BLaER1 (cell line): ENCODE measurements around the gene CCDC93.

ENCODE experiments used
- H3K27ac ChIP-seq: shearing (Covaris generic); formaldehyde crosslinking; 2 replicates; pipeline ENCODE4 v1.8.1; 2022
- H3K27me3 ChIP-seq: shearing (Covaris generic); formaldehyde crosslinking; 2 replicates; pipeline ENCODE4 v1.8.1; 2022
- H3K36me3 ChIP-seq: shearing (Covaris generic); formaldehyde crosslinking; 2 replicates; pipeline ENCODE4 v1.8.1; 2022
- H3K4me1 ChIP-seq: shearing (Covaris generic); formaldehyde crosslinking; 2 replicates; pipeline ENCODE4 v1.8.1; 2022
- H3K4me2 ChIP-seq: shearing (Covaris generic); formaldehyde crosslinking; 2 replicates; pipeline ENCODE4 v1.8.1; 2022
- H3K4me3 ChIP-seq: shearing (Covaris generic); formaldehyde crosslinking; 2 replicates; pipeline ENCODE4 v1.8.1; 2022
- H3K9ac ChIP-seq: shearing (Covaris generic); formaldehyde crosslinking; 2 replicates; pipeline ENCODE4 v1.8.1; 2022
- H3K9me3 ChIP-seq: shearing (Covaris generic); formaldehyde crosslinking; 2 replicates; pipeline ENCODE4 v1.8.1; 2022
- H4K20me1 ChIP-seq: shearing (Covaris generic); formaldehyde crosslinking; 2 replicates; pipeline ENCODE4 v1.8.1; 2022
- Cebpa-rat ChIP-seq: shearing (Covaris generic); IDR thresholded peaks from 2 replicates; pipeline ENCODE4 v1.8.1; 2022

CCDC93 gene

GRCh38 chr2:117980783-117981676 lies 32.8 kb downstream of the CCDC93 start:
- no peak overlapping the region for H3K9ac ChIP-seq
- peaks cover 96% of the 10 kb centered on the region for H3K36me3 ChIP-seq
- peaks cover 25% of the 10 kb centered on the region; the same call in 1 of the 2 replicates for H4K20me1 ChIP-seq
- no peaks in the 10 kb centered on the region for H3K27me3 ChIP-seq
- no peaks in the 10 kb centered on the region for H3K4me1 ChIP-seq
- H3K9me3 ChIP-seq: no peaks in the 10 kb centered on the region
- H3K4me2 ChIP-seq: no peak overlapping the region
- no peak for TF ChIP-seq Cebpa-rat
- no peak overlapping the region for H3K27ac ChIP-seq
- H3K4me3 ChIP-seq: no peak overlapping the region

- Histone ChIP-seq H3K9me3 (no peaks in the 10 kb centered on the region), H3K27ac (no peak overlapping the region), H3K4me3 (no peak overlapping the region), H4K20me1 (peaks cover 25% of the 10 kb centered on the region; the same call in 1 of the 2 replicates), H3K27me3 (no peaks in the 10 kb centered on the region), H3K4me1 (no peaks in the 10 kb centered on the region), H3K36me3 (peaks cover 96% of the 10 kb centered on the region), H3K4me2 (no peak overlapping the region), H3K9ac (no peak overlapping the region)
- no peak for TF ChIP-seq Cebpa-rat
Observed at GRCh38 chr2:117979911-117980701, 33.8 kb downstream of the CCDC93 start.

- Histone ChIP-seq H3K4me3 (no peak overlapping the region), H3K4me1 (no peaks in the 10 kb centered on the region), H3K9ac (no peak overlapping the region), H3K4me2 (no peak overlapping the region), H3K36me3 (peaks cover 96% of the 10 kb centered on the region), H3K27ac (no peak overlapping the region), H3K9me3 (no peaks in the 10 kb centered on the region), H3K27me3 (no peaks in the 10 kb centered on the region), H4K20me1 (peaks cover 25% of the 10 kb centered on the region; the same call in 1 of the 2 replicates)
- TF ChIP-seq Cebpa-rat: no peak
Observed at GRCh38 chr2:117977696-117978095, 36.2 kb downstream of the CCDC93 start.

- Histone ChIP-seq H3K27me3 (no peaks in the 10 kb centered on the region), H3K36me3 (peaks cover 96% of the 10 kb centered on the region), H3K4me3 (no peak overlapping the region), H3K4me1 (no peaks in the 10 kb centered on the region), H3K4me2 (no peak overlapping the region), H3K9me3 (no peaks in the 10 kb centered on the region), H3K9ac (no peak overlapping the region), H4K20me1 (peaks cover 25% of the 10 kb centered on the region; the same call in 1 of the 2 replicates), H3K27ac (no peak overlapping the region)
- TF ChIP-seq Cebpa-rat: no peak
Observed at GRCh38 chr2:117976581-117976980, 37.3 kb downstream of the CCDC93 start.

GRCh38 chr2:117973498-117974082 lies 40.3 kb downstream of the CCDC93 start:
- H4K20me1 ChIP-seq: 0 out of 2 replicates have a peak, but pooled peaks cover 7% of the 10 kb centered on the region
- H3K4me2 ChIP-seq: no peak overlapping the region
- H3K4me1 ChIP-seq: no peaks in the 10 kb centered on the region
- H3K9ac ChIP-seq: no peak overlapping the region
- no peaks in the 10 kb centered on the region for H3K27me3 ChIP-seq
- H3K4me3 ChIP-seq: no peak overlapping the region
- no peak overlapping the region for H3K27ac ChIP-seq
- TF ChIP-seq Cebpa-rat: no peak
- H3K9me3 ChIP-seq: no peaks in the 10 kb centered on the region
- peaks cover 93% of the 10 kb centered on the region for H3K36me3 ChIP-seq

- Histone ChIP-seq H3K9me3 (no peaks in the 10 kb centered on the region), H3K9ac (no peak overlapping the region), H3K27ac (no peak overlapping the region), H3K4me3 (no peak overlapping the region), H3K27me3 (no peaks in the 10 kb centered on the region), H3K4me1 (no peaks in the 10 kb centered on the region), H3K36me3 (peaks cover 94% of the 10 kb centered on the region), H4K20me1 (0 out of 2 replicates have a peak, but pooled peaks cover 5% of the 10 kb centered on the region), H3K4me2 (no peak overlapping the region)
- TF ChIP-seq Cebpa-rat: no peak
Observed at GRCh38 chr2:117972476-117973123, 41.3 kb downstream of the CCDC93 start.

- H4K20me1 ChIP-seq: no peaks in the 10 kb centered on the region
Observed at GRCh38 chr2:117968722-117969121, 45.1 kb downstream of the CCDC93 start.

GRCh38 chr2:117967977-117968718 lies 45.7 kb downstream of the CCDC93 start:
- Histone ChIP-seq H3K27me3 (no peaks in the 10 kb centered on the region), H3K36me3 (peaks cover 92% of the 10 kb centered on the region)
- TF ChIP-seq Cebpa-rat: no peak

More at GRCh38 chr2:117968722-117969121, 45.1 kb downstream of the CCDC93 start:
- H3K4me2 ChIP-seq: no peak overlapping the region
- no peaks in the 10 kb centered on the region for H3K4me1 ChIP-seq
- peaks cover 92% of the 10 kb centered on the region for H3K36me3 ChIP-seq
- no peak overlapping the region for H3K4me3 ChIP-seq
- H3K27me3 ChIP-seq: no peaks in the 10 kb centered on the region
- H3K9ac ChIP-seq: no peak overlapping the region
- no peak for TF ChIP-seq Cebpa-rat
- no peak overlapping the region for H3K27ac ChIP-seq
- no peaks in the 10 kb centered on the region for H3K9me3 ChIP-seq

GRCh38 chr2:117963446-117963845 lies 50.4 kb downstream of the CCDC93 start:
- Histone ChIP-seq H3K36me3 (peaks cover 91% of the 10 kb centered on the region), H4K20me1 (no peaks in the 10 kb centered on the region), H3K4me1 (no peaks in the 10 kb centered on the region), H3K9ac (no peak overlapping the region), H3K4me2 (no peak overlapping the region), H3K4me3 (no peak overlapping the region), H3K27ac (no peak overlapping the region), H3K27me3 (no peaks in the 10 kb centered on the region), H3K9me3 (no peaks in the 10 kb centered on the region)
- TF ChIP-seq Cebpa-rat: no peak

More at GRCh38 chr2:117967977-117968718, 45.7 kb downstream of the CCDC93 start:
- H3K9me3 ChIP-seq: no peaks in the 10 kb centered on the region
- H3K4me2 ChIP-seq: no peak overlapping the region
- H3K9ac ChIP-seq: no peak overlapping the region
- no peaks in the 10 kb centered on the region for H3K4me1 ChIP-seq
- H4K20me1 ChIP-seq: no peaks in the 10 kb centered on the region
- H3K27ac ChIP-seq: no peak overlapping the region
- H3K4me3 ChIP-seq: no peak overlapping the region
